HAP-1 (cell line): Measurements from ENCODE around the gene PWP2.

ENCODE experiments used
- DNase-seq, 2 experiments: peaks; one replicate each; pipeline ENCODE4 v3.0.0-alpha.2; 2016 to 2020; ENCODE audit warnings: low spot score in 2 of 2
- H3K27me3 ChIP-seq: fragments of 250-450 bp; sonication (Bioruptor Pico); 2 replicates; pipeline ENCODE4 v1.5.1; 2020; ENCODE audit warnings: low read depth, mild to moderate bottlenecking, moderate library complexity
- H3K36me3 ChIP-seq: fragments of 250-450 bp; sonication (Bioruptor Pico); replicated peaks from 2 replicates; pipeline ENCODE4 v1.5.1; 2020; ENCODE audit warnings: mild to moderate bottlenecking
- H3K4me1 ChIP-seq: fragments of 250-450 bp; sonication (Bioruptor Pico); 2 replicates; pipeline ENCODE4 v1.5.1; 2020; ENCODE audit warnings: mild to moderate bottlenecking
- H3K4me3 ChIP-seq: fragments of 250-450 bp; sonication (Bioruptor Pico); 2 replicates; pipeline ENCODE4 v1.5.1; 2020; ENCODE audit warnings: mild to moderate bottlenecking, moderate library complexity
- H3K9me3 ChIP-seq: fragments of 250-450 bp; sonication (Bioruptor Pico); 2 replicates; pipeline ENCODE4 v1.5.1; 2020; ENCODE audit warnings: mild to moderate bottlenecking, moderate library complexity
- in situ Hi-C: fragments of 300-500 bp; cut with MboI; formaldehyde crosslinking; loops from 3 replicates; pipeline ENCODE4 v1.14.3; 2020; ENCODE audit warnings: low sequenced_read_pairs, inconsistent platforms, mixed read lengths

PWP2 gene

DNA sequence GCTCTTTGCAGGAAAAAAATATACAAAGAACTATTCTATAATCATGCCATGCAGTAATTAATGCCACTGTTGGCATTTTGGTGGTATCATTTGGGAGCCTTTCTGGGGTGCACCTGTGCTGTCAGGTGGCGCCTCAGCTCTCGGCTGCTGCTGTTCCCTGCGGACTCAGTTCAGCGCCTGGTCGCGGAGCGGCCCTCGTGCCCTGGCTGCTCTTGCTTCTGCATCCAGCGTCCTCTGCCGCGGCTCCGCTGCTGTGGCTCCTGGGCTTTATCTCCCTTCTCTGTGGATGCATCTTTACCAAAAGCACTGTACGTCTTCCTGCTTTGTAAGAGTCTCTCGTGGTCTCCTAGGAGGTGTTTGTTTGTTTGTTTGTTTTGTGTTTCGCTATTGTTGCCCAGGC is 35.1 kb upstream of the PWP2 start:
- peaks cover 23% of the 10 kb centered on the region for H3K36me3 ChIP-seq
- in situ Hi-C loops, result no loop called here

GRCh38 chr21:44074315-44074958 is 32.8 kb upstream of the PWP2 start:
- no peak overlapping the region for H3K4me3 ChIP-seq
- no peaks in the 10 kb centered on the region for H3K9me3 ChIP-seq
- no peaks in the 10 kb centered on the region for H3K27me3 ChIP-seq
- H3K36me3 ChIP-seq, result peaks cover 32% of the 10 kb centered on the region
- in situ Hi-C loops, result no loop called here
- no peaks in the 10 kb centered on the region for H3K4me1 ChIP-seq
- DNase-seq, result no peak

More for the DNA sequence above, 35.1 kb upstream of the PWP2 start:
- Histone ChIP-seq H3K9me3 (no peaks in the 10 kb centered on the region), H3K27me3 (no peaks in the 10 kb centered on the region), H3K4me3 (no peak overlapping the region), H3K4me1 (no peaks in the 10 kb centered on the region)
- DNase-seq, result no peak

DNA sequence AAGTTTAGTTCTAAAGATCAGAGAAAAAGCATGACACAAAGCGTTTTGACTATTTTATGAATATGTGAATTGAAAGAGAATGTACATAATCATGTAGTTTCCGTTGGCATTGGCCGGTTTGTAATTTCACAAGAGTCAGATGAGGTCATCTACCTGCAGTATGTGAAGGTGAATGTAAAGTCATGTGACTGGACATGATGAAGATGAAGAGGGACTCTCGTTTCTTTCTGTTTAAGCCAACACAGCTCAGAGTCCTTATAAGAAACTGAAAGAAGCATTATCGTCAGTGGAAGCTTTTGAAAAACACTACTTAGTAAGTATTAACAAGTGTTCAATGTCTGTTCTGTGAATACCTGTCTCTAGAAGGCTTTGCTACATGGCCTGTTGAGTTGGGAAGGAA is 30.9 kb upstream of the PWP2 start:
- DNase-seq, result no peak
- no peaks in the 10 kb centered on the region for H3K27me3 ChIP-seq
- H3K9me3 ChIP-seq, result no peaks in the 10 kb centered on the region
- in situ Hi-C loops, result no loop called here
- no peak overlapping the region for H3K4me3 ChIP-seq
- peaks cover 37% of the 10 kb centered on the region for H3K36me3 ChIP-seq
- H3K4me1 ChIP-seq, result no peaks in the 10 kb centered on the region

- no peaks in the 10 kb centered on the region for H3K9me3 ChIP-seq
- no peaks in the 10 kb centered on the region for H3K4me1 ChIP-seq
- H3K4me3 ChIP-seq, result no peak overlapping the region
- in situ Hi-C loops, result no loop called here
- peaks cover 49% of the 10 kb centered on the region for H3K36me3 ChIP-seq
- no peaks in the 10 kb centered on the region for H3K27me3 ChIP-seq
- peak; percentile 14 to 37 for DNase-seq
Measured at GRCh38 chr21:44078411-44078981, 28.7 kb upstream of the PWP2 start.

- in situ Hi-C loops, result no loop called here
- peaks cover 52% of the 10 kb centered on the region for H3K36me3 ChIP-seq
- H3K27me3 ChIP-seq, result no peaks in the 10 kb centered on the region
- no peak overlapping the region for H3K4me3 ChIP-seq
- H3K9me3 ChIP-seq, result no peaks in the 10 kb centered on the region
- no peak for DNase-seq
- H3K4me1 ChIP-seq, result no peaks in the 10 kb centered on the region
Measured at GRCh38 chr21:44079446-44079845, 27.8 kb upstream of the PWP2 start.

DNA sequence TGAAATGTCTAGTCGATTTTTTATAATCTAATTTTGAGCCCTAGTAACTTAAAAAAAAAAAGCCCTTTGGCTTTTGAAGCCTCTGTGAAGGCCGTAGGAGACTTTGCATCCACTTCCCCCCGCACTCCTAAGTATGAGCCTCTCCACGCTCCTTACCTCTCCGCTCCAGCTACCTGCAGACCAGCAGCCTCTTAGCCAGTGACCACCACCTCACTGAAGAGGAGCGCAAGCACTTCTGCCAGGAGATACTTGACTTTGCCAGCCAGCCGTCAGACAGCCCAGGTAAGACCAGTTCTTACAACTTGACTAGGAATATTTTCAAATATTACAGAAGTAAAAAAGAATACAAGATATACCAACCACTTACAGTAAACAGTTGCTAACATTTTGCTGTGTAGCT is 27.4 kb upstream of the PWP2 start:
- Histone ChIP-seq H3K36me3 (peaks cover 51% of the 10 kb centered on the region), H3K4me3 (no peak overlapping the region), H3K9me3 (no peaks in the 10 kb centered on the region), H3K27me3 (no peaks in the 10 kb centered on the region), H3K4me1 (no peaks in the 10 kb centered on the region)
- in situ Hi-C loops, result no loop called here
- DNase-seq, result no peak

- no peaks in the 10 kb centered on the region for H3K27me3 ChIP-seq
- in situ Hi-C loops, result no loop called here
- no peak for DNase-seq
- no peaks in the 10 kb centered on the region for H3K9me3 ChIP-seq
- no peak overlapping the region for H3K4me3 ChIP-seq
- peaks cover 52% of the 10 kb centered on the region for H3K36me3 ChIP-seq
- H3K4me1 ChIP-seq, result no peaks in the 10 kb centered on the region
Measured at GRCh38 chr21:44082648-44083440, 24.4 kb upstream of the PWP2 start.

- in situ Hi-C loops, result no loop called here
- no peak overlapping the region for H3K4me3 ChIP-seq
- peaks cover 54% of the 10 kb centered on the region for H3K36me3 ChIP-seq
Measured at GRCh38 chr21:44083631-44084291, 23.4 kb upstream of the PWP2 start.

DNA sequence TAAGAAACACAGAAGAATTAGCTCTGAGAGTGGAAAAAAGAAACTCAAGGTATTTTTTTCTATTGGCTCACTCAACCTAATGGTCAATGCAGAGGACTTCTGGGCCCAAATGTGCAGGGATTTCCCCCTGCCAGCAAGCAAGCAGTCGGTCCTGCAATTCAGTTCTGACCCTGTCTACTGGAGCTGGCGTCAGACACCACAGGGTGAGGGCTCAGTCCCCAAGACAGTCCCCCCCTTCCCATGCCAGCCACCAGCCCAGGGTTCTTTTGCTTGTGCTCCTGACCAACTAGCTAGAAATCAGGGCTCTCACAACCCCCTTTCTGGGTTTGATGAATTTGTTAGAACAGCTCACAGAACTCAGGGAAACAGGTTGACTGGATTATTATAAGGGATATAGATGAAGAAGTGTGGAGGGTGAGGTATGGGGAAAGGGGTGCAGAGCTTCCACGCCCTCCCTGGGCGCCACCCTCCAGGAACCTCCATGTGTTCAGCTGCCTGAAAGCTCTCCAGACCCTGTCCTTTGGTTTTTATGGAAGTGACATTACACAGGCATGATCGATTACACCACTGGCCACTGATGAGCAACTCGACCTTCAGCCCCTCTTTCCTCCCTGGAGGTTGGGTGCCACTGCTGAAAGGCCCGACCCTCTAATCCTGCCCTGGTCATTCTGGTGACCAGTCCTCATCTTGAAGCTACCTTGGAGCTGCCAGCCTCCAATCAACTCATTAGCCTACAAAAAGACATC is 22.5 kb upstream of the PWP2 start:
- Histone ChIP-seq H3K4me1 (no peaks in the 10 kb centered on the region), H3K27me3 (no peaks in the 10 kb centered on the region), H3K36me3 (peaks cover 53% of the 10 kb centered on the region), H3K9me3 (no peaks in the 10 kb centered on the region), H3K4me3 (no peak overlapping the region)
- no peak for DNase-seq
- in situ Hi-C loops, result no loop called here

More at GRCh38 chr21:44083631-44084291, 23.4 kb upstream of the PWP2 start:
- no peak for DNase-seq
- Histone ChIP-seq H3K4me1 (no peaks in the 10 kb centered on the region), H3K9me3 (no peaks in the 10 kb centered on the region), H3K27me3 (no peaks in the 10 kb centered on the region)

DNA sequence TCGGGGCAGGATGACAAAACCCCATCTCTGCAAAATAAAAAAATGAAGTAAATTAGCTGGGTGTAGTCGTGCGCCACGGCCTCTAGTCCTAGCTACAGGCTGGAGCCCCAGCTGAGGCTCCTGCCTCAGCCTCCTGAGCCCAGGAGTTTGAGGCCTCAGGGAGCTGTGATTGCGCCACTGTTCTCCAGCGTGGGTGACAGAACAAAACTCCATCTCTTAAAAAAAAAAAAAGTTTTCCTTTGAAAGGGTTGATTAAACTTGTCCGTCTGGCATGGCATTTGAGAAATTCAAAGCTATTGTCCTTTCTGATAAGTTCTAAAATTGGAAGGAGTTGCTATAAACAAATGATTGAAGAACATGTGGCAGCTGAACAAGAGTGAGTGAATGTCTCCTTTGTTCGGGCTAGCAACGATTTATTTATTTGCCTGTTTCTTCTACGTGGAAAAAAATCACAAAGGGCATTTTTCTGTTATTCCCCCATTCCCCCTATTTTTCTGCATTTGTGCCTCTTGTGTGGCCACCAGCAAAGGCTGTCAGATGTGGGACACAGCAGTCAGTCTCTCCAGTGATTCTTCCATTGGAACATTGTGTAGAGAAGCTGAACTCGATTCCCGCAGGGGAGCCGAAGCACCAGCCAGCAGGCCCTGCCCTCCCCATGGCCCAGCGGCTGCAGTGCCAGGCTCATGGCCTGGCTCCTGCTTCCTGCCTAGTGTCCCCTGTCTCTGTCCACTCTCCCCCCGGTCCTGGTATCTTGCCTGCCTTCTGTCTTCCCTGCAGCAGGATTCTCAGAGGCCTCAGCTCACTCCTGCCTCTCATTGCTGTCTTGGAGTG is 21.5 kb upstream of the PWP2 start:
- in situ Hi-C loops, result no loop called here
- H3K4me3 ChIP-seq, result no peak overlapping the region
- no peak for DNase-seq
- H3K9me3 ChIP-seq, result no peaks in the 10 kb centered on the region
- no peaks in the 10 kb centered on the region for H3K27me3 ChIP-seq
- H3K4me1 ChIP-seq, result no peaks in the 10 kb centered on the region
- peaks cover 58% of the 10 kb centered on the region for H3K36me3 ChIP-seq

DNA sequence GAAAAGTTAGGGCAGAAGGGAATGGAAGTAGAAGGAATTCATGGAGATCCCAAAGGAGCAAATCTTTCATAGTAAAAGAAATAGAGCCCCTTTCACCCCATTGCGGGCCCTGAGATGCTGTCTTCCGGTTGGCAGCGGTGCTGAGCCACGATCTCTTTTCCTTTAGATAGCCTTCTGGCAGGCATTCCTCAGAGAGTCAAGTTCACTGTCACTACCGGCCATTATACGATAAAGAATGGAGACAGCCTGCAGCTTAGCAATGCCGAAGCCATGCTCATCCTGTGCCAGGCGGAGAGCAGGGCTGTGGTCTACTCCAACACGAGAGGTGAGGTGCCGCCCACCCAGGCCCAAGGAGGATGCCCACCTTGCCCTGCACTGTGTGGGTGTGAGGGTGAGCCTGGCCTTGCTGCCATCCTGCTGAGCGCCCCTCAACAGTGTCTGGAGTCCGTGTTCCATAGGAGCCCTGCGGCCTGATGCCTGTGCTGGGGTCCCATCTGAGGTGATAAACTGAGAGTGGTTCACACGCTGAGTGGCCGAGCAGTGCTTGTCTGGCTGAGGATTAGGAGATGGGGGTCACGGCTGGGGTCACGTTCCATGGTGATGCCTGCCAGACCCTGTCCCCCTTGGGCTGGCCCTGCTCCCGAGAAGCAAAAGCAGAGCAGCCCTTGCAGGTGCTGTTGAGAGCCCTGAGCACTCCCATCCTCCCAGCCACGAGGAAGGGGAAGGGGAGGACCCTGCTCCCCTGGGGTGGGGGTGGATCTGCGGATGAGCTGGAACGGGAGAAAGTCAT is 20.4 kb upstream of the PWP2 start:
- in situ Hi-C loops, result no loop called here
- H3K36me3 ChIP-seq, result peaks cover 62% of the 10 kb centered on the region

More for the DNA sequence above, 20.4 kb upstream of the PWP2 start:
- Histone ChIP-seq H3K27me3 (no peaks in the 10 kb centered on the region), H3K4me3 (no peak overlapping the region), H3K9me3 (no peaks in the 10 kb centered on the region), H3K4me1 (no peaks in the 10 kb centered on the region)
- no peak for DNase-seq
